Activated naive CD8-positive, alpha-beta T cell treated with anti-CD3 and anti-CD28 coated beads for 36 hours (primary cell): ENCODE data around the gene PDPK1. TPM values are rescaled to one million over a fixed set of nuclear protein-coding genes. Genes with fewer than 3 reads are reported as not detected.

Experiments
- DNase-seq: peaks from one replicate; pipeline ENCODE4 v3.0.0; 2021
- H3K27ac Mint-ChIP-seq: one replicate; pipeline ENCODE4 v1.8.0; 2022; ENCODE audit warnings: mild to moderate bottlenecking, moderate library complexity, mixed read lengths
- H3K27me3 Mint-ChIP-seq: one replicate; pipeline ENCODE4 v1.8.0; 2022; ENCODE audit warnings: mild to moderate bottlenecking, mixed read lengths
- H3K36me3 Mint-ChIP-seq: one replicate; pipeline ENCODE4 v1.8.0; 2021; ENCODE audit warnings: mild to moderate bottlenecking, mixed read lengths
- H3K4me1 Mint-ChIP-seq: one replicate; pipeline ENCODE4 v1.8.0; 2021; ENCODE audit warnings: mixed read lengths
- H3K4me3 Mint-ChIP-seq: one replicate; pipeline ENCODE4 v1.8.0; 2022; ENCODE audit warnings: mild to moderate bottlenecking, moderate library complexity, mixed read lengths
- H3K9me3 Mint-ChIP-seq: one replicate; pipeline ENCODE4 v1.8.0; 2022; ENCODE audit warnings: mixed read lengths
- total RNA-seq, 2 experiments: library from RNA; stranded (reverse); gene quantifications; one replicate each; pipeline ENCODE4 v1.2.3, GENCODE V29; 2021

PDPK1 gene
- total RNA-seq, 2 experiments from 2014 or later, result 36.5 to 42.2 TPM

DNA sequence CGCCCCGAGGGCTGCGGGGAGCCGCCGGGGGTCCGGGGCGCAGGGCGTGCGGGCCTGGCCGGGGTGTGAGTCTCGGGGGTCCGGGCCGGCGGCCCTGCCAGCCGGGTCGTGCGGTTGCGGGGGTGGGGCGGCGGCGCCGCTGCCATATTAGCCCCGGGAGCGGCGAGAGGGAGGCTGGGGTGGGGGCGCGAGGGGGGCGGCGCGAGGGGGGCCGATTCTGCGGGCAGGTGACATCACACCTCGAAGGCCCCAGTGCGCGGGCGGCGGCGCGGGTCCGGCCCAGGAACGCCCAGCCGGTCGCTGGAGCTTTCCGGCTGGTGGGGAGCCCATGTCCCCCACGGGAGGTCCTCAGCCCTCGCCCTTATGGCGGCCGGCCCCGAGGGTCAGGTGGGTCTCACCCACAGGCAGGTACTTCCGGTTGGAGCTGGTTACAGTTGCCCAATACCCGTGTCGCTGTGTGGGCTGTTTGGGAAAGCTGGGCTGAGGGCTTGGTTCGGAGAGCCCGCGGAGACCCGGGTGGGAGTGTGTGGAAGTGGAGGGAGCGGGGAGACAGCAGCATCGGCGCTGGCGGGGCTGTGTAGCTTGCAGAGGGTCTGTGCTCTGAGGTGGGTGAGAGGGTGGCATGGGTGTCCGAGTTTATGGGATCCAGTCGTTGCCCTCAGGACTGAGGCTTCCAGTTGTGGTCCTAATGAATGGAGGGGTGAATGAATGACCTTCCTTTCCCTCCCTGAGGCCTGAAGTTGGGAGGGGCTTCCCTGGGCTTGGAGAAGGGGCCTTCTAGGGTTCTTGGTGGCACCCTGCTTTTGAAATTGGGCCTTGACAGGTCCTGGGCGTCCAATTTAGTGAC lies 23.3 kb upstream of the PDPK1 start:
- peaks cover 50% of the 10 kb centered on the region for H3K4me1 Mint-ChIP-seq
- H3K27ac Mint-ChIP-seq, result peak overlapping the region; percentile 88
- H3K4me3 Mint-ChIP-seq, result peak overlapping the region; percentile 96
- no peaks in the 10 kb centered on the region for H3K27me3 Mint-ChIP-seq
- H3K9me3 Mint-ChIP-seq, result no peaks in the 10 kb centered on the region
- peaks cover 21% of the 10 kb centered on the region for H3K36me3 Mint-ChIP-seq
- DNase-seq, result peak; percentile 49

GRCh38 chr16:2515180-2515851 lies 22.5 kb upstream of the PDPK1 start:
- peaks cover 24% of the 10 kb centered on the region for H3K36me3 Mint-ChIP-seq
- no peak for DNase-seq
- H3K27me3 Mint-ChIP-seq, result no peaks in the 10 kb centered on the region
- H3K9me3 Mint-ChIP-seq, result no peaks in the 10 kb centered on the region
- H3K4me1 Mint-ChIP-seq, result peaks cover 52% of the 10 kb centered on the region
- peak overlapping the region; percentile 96 for H3K4me3 Mint-ChIP-seq
- peak overlapping the region; percentile 88 for H3K27ac Mint-ChIP-seq

DNA sequence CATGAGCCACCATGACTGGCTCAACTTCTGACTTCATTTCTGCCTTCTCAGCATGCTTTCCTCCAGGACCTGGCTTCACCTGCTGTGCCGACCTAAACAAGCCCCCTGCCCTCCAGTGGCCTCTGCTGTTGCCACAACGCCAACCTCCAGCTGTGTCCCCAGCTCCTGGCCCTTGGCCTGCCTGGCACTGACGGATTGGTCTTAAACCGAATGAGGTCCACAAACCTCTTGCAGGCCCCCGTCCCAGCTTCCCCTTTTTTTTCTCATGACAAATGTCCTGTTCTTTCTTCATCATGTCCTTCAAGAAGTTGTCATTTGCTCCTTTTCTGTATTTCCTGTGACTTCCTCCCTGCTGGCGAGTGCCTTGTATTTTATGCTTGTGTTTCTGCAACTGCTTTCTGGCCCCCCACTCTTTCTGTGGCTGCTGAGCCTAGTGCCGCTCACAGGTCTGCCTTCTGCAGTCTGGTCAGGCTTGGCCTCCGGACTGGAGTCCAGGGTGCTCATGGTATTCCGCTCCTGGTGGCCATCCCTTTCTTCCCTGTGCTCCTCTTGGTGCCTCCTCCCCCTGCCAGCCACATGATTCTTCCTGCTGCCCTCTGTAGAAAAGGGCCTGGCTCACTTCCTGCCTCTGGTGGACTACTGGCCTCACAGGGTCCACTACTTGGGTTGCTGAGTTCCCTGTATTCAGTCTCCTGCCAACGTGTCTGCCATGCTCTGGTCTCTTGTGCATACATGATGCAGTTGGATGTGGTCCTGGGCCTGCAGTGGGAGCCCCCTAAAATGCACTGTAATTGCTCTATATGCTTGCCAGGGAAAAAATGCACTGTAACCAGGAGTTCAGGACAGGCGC lies 21.2 kb upstream of the PDPK1 start:
- H3K4me3 Mint-ChIP-seq, result peak overlapping the region; percentile 96
- H3K4me1 Mint-ChIP-seq, result peaks cover 56% of the 10 kb centered on the region
- H3K27me3 Mint-ChIP-seq, result no peaks in the 10 kb centered on the region
- peak overlapping the region; percentile 88 for H3K27ac Mint-ChIP-seq
- H3K36me3 Mint-ChIP-seq, result peaks cover 32% of the 10 kb centered on the region
- DNase-seq, result no peak
- no peaks in the 10 kb centered on the region for H3K9me3 Mint-ChIP-seq

DNA sequence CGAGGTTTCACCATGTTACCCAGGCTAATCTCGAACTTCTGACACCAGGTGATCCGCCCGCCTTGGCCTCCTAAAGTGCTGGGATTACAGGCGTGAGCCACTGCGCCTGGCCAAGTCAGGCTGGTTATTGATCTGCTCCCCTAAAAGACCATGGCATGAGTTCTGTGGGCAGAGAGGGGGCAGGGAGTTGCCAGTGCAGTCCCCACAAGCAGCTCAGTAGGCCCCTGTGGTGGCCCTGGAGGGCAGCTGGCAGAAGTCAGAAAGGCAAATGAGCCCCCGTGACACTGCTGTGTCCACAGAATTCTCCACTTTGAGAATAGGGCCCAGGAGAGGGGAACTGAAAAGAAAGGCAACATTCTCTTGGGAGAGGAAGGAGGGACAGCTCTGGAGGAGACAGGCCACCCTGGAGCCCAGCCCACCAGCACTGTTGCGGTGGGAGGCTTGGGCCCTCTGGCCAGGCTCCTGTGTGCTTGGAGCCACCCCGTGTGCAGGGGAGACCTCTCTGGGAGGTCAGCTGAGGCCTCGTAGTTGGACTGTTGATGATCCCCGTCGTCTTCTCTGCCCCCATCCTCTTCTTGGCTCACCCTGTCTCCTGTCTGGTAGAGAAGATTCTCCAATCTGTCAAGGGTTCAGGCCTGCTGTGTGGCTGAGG lies 19.7 kb upstream of the PDPK1 start:
- peaks cover 32% of the 10 kb centered on the region for H3K36me3 Mint-ChIP-seq
- H3K9me3 Mint-ChIP-seq, result no peaks in the 10 kb centered on the region
- peak overlapping the region; percentile 88 for H3K27ac Mint-ChIP-seq
- H3K4me1 Mint-ChIP-seq, result peaks cover 45% of the 10 kb centered on the region
- DNase-seq, result no peak
- H3K4me3 Mint-ChIP-seq, result no peak overlapping the region
- H3K27me3 Mint-ChIP-seq, result no peaks in the 10 kb centered on the region

DNA sequence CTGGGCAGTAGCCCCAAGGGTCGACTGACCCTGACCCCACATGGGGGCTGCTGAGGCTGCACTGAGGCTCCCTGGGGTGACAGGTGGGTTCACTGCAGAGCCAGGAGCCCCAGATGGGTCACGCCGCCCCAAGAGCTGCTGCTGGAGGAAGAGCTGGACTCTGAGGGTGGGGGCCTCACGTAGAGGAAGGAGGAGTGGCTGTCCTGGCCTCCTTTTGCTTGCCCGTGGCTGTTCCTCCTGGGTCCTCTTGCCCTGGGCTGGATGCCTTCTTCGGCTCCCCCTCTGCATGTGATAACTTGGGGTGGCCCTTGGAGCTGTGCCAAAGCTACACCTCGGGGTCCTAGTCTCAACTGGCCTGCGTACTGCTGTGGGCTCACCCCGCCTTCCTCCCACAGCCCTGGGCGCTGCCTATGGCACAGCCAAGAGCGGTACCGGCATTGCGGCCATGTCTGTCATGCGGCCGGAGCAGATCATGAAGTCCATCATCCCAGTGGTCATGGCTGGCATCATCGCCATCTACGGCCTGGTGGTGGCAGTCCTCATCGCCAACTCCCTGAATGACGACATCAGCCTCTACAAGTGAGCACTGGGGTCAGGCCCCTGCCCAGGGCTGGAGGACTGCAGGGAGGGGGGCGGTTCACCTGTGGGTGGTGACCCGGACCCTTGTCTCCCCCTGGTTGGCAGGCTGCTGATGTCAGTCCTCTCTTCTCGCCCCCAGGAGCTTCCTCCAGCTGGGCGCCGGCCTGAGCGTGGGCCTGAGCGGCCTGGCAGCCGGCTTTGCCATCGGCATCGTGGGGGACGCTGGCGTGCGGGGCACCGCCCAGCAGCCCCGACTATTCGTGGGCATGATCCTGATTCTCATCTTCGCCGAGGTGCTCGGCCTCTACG lies 18.8 kb upstream of the PDPK1 start:
- Mint-ChIP-seq H3K27ac (peak overlapping the region; percentile 81), H3K36me3 (peaks cover 33% of the 10 kb centered on the region), H3K9me3 (no peaks in the 10 kb centered on the region), H3K27me3 (no peaks in the 10 kb centered on the region), H3K4me1 (peaks cover 41% of the 10 kb centered on the region), H3K4me3 (peak overlapping the region; percentile 78)
- no peak for DNase-seq

GRCh38 chr16:2519711-2520080 lies 18.1 kb upstream of the PDPK1 start:
- peak overlapping the region; percentile 81 for H3K27ac Mint-ChIP-seq
- DNase-seq, result no peak
- no peaks in the 10 kb centered on the region for H3K27me3 Mint-ChIP-seq
- peaks cover 32% of the 10 kb centered on the region for H3K36me3 Mint-ChIP-seq
- no peaks in the 10 kb centered on the region for H3K9me3 Mint-ChIP-seq
- H3K4me1 Mint-ChIP-seq, result peaks cover 44% of the 10 kb centered on the region
- peak overlapping the region; percentile 78 for H3K4me3 Mint-ChIP-seq

- H3K4me1 Mint-ChIP-seq, result peaks cover 42% of the 10 kb centered on the region
- H3K27ac Mint-ChIP-seq, result peak within 1 kb of the TSS; percentile 90
- DNase-seq, result peak; percentile 90
- no peaks in the 10 kb centered on the region for H3K9me3 Mint-ChIP-seq
- H3K27me3 Mint-ChIP-seq, result no peaks in the 10 kb centered on the region
- H3K36me3 Mint-ChIP-seq, result peaks cover 30% of the 10 kb centered on the region
- peak within 1 kb of the TSS; percentile 89 for H3K4me3 Mint-ChIP-seq
These were observed 17.6 kb upstream of the PDPK1 start, which contains the start of gene AMDHD2 for GRCh38 chr16:2520097-2520783. Gene AMDHD2, plus strand, starts transcription at chr16:2520371. Its CDS starts 88 bp downstream, at chr16:2520459.

DNA sequence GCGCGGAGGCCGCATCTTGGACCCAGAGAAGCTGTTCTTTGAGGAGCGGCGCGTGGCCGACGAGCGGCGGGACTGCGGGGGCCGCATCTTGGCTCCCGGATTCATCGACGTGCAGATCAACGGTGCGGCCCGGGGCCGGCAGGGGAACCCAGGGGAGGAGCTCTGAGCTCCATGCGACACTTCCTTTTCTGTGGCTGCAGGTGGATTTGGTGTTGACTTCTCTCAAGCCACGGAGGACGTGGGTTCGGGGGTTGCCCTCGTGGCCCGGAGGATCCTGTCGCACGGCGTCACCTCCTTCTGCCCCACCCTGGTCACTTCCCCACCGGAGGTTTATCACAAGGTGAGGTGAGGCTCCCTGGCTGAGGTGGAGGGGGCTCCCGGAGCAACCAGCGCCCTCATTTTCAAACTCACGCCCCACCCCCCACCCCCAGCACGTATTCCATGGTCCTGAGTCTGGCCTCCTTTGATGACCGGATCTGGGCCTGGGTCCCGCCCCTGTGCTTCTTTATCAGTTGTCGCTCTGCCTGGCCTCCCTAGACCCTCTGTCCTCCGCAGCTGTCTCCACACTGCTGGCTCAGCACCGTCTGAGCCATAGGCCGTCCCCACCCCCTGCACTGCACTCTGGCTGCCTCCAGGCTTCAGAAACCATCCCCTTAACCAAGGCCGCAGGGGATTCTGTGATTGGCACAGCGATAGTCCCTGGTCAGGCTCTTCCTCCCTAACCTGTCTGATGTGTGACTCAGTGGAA lies 16.9 kb upstream of the PDPK1 start:
- DNase-seq, result peak; percentile 53
- peak overlapping the region; percentile 89 for H3K4me3 Mint-ChIP-seq
- H3K27ac Mint-ChIP-seq, result peak overlapping the region; percentile 90
- H3K27me3 Mint-ChIP-seq, result no peaks in the 10 kb centered on the region
- H3K9me3 Mint-ChIP-seq, result no peaks in the 10 kb centered on the region
- H3K4me1 Mint-ChIP-seq, result peaks cover 35% of the 10 kb centered on the region
- H3K36me3 Mint-ChIP-seq, result peaks cover 25% of the 10 kb centered on the region

GRCh38 chr16:2523801-2524231 lies 14.0 kb upstream of the PDPK1 start:
- no peak for DNase-seq
- Mint-ChIP-seq H3K27me3 (no peaks in the 10 kb centered on the region), H3K36me3 (peaks cover 14% of the 10 kb centered on the region), H3K9me3 (no peaks in the 10 kb centered on the region), H3K27ac (no peak overlapping the region), H3K4me1 (peaks cover 16% of the 10 kb centered on the region), H3K4me3 (no peak overlapping the region)

GRCh38 chr16:2524339-2524938 lies 13.4 kb upstream of the PDPK1 start:
- DNase-seq, result no peak
- no peaks in the 10 kb centered on the region for H3K9me3 Mint-ChIP-seq
- H3K4me1 Mint-ChIP-seq, result peaks cover 13% of the 10 kb centered on the region
- peaks cover 14% of the 10 kb centered on the region for H3K36me3 Mint-ChIP-seq
- H3K27ac Mint-ChIP-seq, result no peak overlapping the region
- no peaks in the 10 kb centered on the region for H3K27me3 Mint-ChIP-seq
- no peak overlapping the region for H3K4me3 Mint-ChIP-seq

- Mint-ChIP-seq H3K27ac (no peak overlapping the region), H3K27me3 (no peaks in the 10 kb centered on the region), H3K36me3 (peaks cover 7% of the 10 kb centered on the region), H3K4me3 (no peak overlapping the region), H3K4me1 (peaks cover 8% of the 10 kb centered on the region), H3K9me3 (no peaks in the 10 kb centered on the region)
- no peak for DNase-seq
These were observed 11.7 kb upstream of the PDPK1 start for GRCh38 chr16:2526135-2526534.

GRCh38 chr16:2527071-2527783 lies 10.6 kb upstream of the PDPK1 start:
- no peak for DNase-seq
- Mint-ChIP-seq H3K4me3 (no peak overlapping the region), H3K36me3 (peaks cover 4% of the 10 kb centered on the region), H3K4me1 (peaks cover 11% of the 10 kb centered on the region), H3K9me3 (no peaks in the 10 kb centered on the region), H3K27me3 (no peaks in the 10 kb centered on the region), H3K27ac (no peak overlapping the region)
